Activated effector memory CD4-positive, alpha-beta T cell treated with Interleukin-2 at 50 U/mL for 16 hours (primary cell): ENCODE measurements around the gene EVA1C.
A peak's percentile ranks its signal among the peaks of the same experiment; 100 is the strongest.
"Not testable (repeated sequence)": the region's sequence is repeated elsewhere in the genome, so short reads cannot be mapped to it uniquely, and the experiment has no call there.

ENCODE experiments used
- DNase-seq: peaks from one replicate; pipeline ENCODE4 v3.0.0-alpha.2; 2020

The EVA1C gene

GRCh38 chr21:32535612-32536011 is 123.1 kb downstream of the EVA1C start:
- no peak for DNase-seq

- DNase-seq = no peak
Observed at GRCh38 chr21:32537569-32537881, 125.0 kb downstream of the EVA1C start.

GRCh38 chr21:32538147-32538792 is 125.8 kb downstream of the EVA1C start:
- peak; percentile 8 for DNase-seq

- no peak for DNase-seq
Observed at GRCh38 chr21:32539378-32539777, 126.9 kb downstream of the EVA1C start.

- not testable (repeated sequence) for DNase-seq
Observed at GRCh38 chr21:32543056-32543455, 130.6 kb downstream of the EVA1C start.

- no peak for DNase-seq
Observed at GRCh38 chr21:32543975-32544374, 131.5 kb downstream of the EVA1C start.

GRCh38 chr21:32544697-32545096 is 132.2 kb downstream of the EVA1C start:
- no peak for DNase-seq

- no peak for DNase-seq
Observed at GRCh38 chr21:32545948-32546441, 133.5 kb downstream of the EVA1C start.

- DNase-seq = no peak
Observed at GRCh38 chr21:32547018-32547417, 134.5 kb downstream of the EVA1C start.

GRCh38 chr21:32548978-32549377 is 136.5 kb downstream of the EVA1C start:
- no peak for DNase-seq

- no peak for DNase-seq
Observed at GRCh38 chr21:32549440-32549839, 136.9 kb downstream of the EVA1C start.

- no peak for DNase-seq
Observed at GRCh38 chr21:32549886-32550285, 137.4 kb downstream of the EVA1C start.

GRCh38 chr21:32554832-32555638 is 142.5 kb downstream of the EVA1C start:
- no peak for DNase-seq

GRCh38 chr21:32558106-32558505 is 145.6 kb downstream of the EVA1C start:
- no peak for DNase-seq

GRCh38 chr21:32559006-32559610 is 146.6 kb downstream of the EVA1C start:
- DNase-seq = no peak

GRCh38 chr21:32560896-32561295 is 148.4 kb downstream of the EVA1C start:
- no peak for DNase-seq

GRCh38 chr21:32561476-32561875 is 149.0 kb downstream of the EVA1C start:
- not testable (repeated sequence) for DNase-seq

- DNase-seq = no peak
Observed at GRCh38 chr21:32562426-32562825, 149.9 kb downstream of the EVA1C start.

- no peak for DNase-seq
Observed at GRCh38 chr21:32562915-32563314, 150.4 kb downstream of the EVA1C start.
